ENCODE data around the gene HAVCR1.
"Not testable (repeated sequence)": the region's sequence is repeated elsewhere in the genome, so short reads cannot be mapped to it uniquely, and the experiment has no call there.

HAVCR1 gene
- 1.6 to 3.3 reads per million in 2 donors for total RNA-seq

DNA sequence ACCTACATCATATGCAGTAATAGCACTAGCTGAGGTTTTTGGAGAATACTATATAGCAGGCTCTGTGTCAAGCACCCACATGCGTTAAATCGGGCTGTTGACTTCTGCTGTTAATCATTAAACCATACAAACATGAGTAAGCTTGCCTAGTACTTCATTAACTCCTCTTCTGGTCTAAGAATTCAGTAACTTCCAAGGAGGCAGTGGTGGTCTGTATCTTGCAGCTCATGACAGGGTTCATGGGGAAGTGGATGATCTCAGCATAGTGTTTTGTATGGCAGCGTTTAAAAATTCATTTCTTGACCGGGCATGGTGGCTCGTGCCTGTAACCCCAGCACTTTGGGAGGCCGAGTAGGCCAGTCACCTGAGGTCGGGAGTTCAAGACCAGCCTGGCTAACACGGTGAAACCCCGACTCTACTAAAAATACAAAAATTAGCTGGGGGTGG, at the start of gene HAVCR1:
Gene HAVCR1 (minus strand): TSS at position 24 of the 447 bp plus-strand sequence. CDS start 1,173 bp downstream, outside the sequence.
- DNase-seq, result no peak

DNA sequence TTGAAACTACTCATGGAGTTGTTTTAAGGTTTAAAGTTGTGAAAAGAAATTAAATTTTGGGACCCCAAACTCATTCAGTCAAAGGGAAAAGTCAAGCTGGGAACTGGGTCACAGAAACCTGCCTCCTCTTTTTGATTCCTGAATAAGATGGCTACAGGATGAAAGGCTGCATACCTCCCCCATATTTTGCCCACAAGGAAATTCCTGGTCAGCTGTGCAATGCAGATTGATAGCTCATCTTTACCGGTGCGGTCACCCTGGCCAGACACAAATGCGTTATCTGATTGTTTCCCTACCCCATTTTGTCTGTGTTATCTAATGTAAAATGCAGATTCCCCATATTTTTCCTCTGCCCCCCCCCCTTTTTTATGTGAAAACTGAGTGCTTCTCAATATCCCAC, 48.6 kb upstream of the HAVCR1 start:
- DNase-seq, result no peak

DNA sequence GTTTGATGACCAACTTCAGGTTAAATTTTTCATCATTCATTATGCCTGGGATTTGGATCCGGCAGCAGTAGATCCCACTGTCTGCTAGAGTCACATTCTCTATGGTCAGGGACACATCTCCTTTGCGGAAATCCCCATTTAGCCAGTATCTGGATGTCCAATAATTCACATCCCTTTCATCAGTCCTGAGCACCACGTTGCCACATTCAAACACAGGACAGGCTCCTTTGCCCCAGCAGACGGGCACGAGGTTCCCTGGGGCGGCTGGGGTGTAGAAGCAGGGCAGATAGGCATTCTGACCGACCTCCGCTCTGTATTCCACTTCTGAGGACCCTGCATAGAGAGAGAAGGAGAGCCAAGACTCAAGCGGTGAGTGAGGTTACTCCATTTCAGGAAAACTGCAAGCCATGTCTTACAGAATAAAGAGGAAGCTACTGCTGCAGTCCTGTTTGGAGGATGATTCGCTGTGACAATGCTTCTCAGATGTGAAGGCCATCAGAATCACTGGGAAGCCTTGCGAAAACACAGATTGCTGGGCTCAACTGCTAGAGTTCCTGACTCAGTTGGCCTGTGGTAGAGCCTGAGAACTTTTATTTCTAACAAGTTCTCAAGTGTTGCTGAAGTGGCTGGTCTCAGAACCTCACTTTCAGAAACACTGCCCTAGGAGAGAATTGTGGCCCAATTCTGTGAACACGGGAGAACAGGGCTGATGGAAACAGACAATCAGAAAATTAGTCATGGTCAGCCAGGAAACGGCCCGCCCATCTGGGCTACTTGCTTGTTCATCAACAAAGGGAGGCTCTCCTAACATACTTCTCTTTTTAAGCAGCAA, 47.9 kb upstream of the HAVCR1 start:
- no peak for DNase-seq

DNA sequence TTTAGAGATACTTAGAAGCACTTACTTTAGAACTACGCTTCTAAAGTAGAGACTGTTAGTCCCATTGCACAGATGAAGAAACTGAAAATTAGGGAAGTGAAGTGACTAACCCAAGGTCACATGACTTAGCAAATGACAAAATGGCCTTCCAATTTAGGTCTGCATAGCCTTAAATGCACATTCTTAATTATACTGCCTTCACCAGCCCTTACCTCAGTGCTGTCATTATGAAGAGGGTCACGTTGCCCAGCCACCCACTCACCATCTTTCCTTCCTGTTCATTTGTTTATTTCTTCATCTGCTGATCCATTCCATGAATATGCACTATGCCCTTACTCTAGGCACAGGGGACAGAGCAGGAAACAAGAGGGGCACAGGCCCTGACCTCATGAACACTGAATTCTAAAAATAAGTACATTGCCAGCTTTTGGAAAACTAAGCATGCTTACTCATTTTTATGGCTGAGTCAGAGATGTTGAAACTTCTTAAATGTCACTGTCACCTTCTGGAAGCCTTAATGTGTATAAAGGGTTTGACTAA, 41.3 kb upstream of the HAVCR1 start:
- DNase-seq, result no peak

DNA sequence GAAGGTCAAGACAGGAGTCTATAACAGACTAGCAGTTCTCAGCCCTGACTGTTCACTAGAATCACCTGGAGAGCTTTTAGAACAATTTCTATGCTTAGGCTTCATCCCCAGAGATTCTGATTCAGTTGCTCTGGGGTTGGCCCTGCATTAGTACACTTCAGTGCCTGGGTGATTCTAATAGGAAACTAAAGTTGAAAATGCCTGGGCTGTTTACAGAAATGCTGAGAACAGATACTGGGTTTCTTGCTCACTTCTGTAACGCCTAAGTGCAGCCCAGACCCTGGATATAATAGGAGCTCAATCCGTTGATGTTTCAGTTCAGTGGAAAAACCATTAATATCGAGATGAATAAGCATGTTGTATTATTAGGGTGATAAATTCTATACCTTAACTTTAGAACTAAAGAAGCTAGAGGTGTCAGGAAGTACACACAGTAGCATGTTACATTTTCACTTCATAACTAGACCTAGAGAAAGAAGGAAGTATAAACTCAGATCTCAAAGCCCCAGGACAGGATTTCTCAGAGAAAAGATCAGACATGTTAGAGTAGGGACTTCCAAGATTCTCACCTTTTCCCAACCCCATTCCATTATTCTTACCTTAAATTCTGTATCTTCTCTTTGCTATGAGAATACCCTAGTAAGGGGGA, 29.6 kb upstream of the HAVCR1 start:
- DNase-seq, result no peak

DNA sequence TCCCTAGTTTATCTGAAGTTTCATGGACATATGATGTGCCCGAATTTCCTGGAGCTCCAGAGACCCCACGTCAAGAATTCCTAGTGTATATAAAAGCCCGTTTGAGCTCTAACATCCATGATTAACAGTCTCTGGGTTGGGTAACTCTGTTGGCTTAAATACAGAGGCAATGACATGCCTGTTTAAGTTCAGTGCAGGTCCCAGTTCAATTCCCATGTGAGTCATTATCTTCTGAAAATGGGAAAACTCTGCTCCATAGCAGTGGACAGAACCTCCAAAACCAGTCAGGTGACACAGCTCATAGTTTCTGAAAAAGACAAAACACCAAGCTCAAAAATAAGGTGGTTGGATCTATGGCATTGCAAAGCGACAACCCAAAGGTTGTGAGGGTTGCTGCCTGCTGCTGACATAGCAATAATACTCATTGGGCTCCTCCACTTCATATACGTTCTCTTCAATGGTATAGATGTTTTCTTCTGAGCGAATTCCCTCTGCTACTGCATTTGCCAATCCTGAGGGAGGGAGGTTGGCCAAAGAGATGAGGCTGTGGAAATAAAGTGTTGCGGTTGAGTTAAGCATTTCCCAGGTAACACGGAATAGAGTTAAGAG, 27.9 kb upstream of the HAVCR1 start:
- DNase-seq, result no peak

DNA sequence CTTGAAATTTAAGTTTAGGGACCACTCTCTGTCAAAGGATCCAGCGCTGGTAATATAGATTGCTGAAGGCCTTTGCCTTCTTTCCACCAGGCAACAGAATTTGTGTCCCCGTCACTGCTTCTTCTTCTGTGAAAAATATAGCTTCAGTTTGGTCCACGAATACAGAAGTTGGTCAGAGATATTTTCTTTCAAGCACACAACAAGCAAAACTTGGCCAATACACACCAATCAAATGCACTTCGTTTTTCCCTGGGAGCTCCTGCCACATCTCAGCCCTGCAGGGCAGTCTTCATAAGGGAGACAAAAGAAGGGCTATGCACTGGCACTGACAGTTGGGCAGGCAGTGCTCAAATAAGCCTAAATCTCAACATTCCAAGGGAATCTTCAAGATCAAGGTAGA, 27.0 kb upstream of the HAVCR1 start:
- DNase-seq, result no peak

DNA sequence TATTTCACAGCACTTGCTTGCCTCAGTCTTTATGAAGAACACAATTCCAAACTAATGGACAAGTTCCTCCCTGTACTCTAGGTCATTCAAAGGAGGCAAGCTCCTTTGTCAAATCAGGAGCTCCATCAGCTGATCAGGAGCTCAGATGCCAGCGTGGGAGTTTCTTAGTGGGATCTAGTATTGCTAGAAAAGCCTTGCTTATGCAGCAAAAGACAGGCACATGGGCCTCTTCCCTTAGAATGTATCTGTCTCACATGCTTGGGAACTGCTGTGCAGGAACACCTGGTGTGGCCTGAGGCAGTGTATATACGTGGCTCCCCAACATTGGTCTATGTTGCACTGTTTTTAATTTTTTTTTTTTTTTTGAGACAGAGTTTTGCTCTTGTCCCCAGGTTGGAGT, 21.4 kb upstream of the HAVCR1 start:
- DNase-seq, result no peak

DNA sequence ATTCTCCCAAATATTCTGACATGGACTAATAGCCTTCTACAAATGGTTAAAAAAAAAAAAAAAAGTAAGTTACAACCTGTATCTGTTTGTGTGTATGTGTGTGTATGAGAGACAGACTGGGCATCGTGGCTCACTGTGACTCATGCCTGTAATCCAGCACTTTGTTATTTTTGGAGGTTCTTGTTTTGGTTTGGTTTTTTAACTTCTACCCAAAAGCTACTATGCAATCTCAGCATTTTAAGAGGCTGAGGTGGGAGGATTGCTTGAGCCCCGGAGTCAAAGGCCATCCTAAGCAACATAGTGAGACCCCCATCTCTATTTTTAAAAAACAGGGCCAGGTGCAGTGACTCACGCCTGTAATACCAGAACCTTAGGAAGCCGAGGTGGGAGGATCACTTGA, 17.6 kb upstream of the HAVCR1 start:
- DNase-seq, result peak in 1 of 5 experiments; percentile 65

DNA sequence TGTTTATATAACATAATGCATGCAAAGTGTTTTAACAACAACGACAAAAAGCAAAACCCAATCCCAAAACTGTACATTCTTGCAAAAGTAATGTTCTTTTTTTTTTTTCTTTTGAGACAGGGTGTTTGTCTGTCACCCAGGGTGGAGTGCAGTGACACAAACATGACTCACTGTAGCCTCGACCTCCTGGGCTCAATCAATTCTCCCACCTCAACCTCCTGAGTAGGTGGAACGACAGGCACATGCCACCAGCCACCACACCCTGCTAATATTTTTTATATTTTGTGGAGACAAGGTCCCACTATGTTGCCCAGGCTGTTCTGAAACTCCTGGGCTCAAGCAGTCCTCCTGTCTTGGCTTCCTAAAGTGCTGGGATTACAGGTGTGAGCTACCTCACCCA, 13.6 kb upstream of the HAVCR1 start:
- DNase-seq, result no peak

DNA sequence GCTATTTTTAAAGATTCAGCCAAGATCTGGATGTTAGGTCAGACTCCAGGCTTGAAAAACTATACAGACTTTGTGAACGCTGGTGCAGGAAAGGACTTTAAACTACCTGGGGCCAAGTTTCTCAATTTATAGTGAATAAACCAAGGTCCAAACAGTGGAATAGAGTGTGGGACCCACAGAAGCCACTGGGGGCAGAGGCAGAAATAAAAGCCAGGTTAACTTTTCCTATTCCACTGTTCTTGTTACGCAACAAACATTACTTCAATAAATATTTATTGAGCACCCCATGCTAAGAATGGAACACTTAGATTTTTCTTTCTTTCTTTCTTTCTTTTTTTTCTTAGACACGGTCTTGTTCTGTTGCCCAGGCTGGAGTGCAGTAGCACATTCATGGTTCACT, 11.0 kb upstream of the HAVCR1 start:
- DNase-seq, result no peak

DNA sequence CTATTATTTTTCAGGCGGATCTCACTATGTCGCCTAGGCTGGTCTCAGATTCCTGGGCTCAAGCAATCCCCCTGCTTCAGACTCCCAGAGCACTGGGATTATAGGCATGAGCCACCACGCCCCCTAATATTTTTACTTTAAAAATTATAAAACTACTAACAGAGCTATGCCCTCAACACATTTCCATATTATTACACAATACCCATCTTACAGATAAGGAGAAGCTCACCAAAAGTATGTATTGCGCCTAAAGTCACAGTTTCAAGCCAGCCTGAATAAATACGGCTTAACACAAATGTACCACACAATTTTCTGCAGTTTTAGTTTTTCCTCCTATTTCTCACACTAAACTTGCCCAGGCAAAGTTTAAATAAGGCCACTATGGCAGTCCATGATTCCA, 9.9 kb upstream of the HAVCR1 start:
- DNase-seq, result no peak

DNA sequence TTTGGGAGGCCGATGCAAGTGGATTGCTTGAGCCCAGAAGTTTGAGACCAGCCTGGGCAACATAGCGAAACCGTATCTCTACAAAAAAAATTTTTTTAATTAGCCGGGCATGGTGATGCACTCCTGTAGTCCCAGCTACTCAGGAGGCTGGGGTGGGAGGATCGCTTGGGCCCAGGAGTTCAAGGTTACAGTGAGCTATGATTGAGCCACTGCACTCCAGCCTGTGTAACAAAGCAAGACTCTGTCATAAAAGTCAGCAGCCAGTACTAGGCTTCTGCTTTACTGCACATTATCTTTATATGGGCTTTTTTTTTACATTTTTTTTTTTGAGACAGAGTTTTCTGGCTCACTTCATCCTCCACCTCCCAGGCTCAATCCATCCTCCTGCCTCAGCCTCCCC, 9.4 kb upstream of the HAVCR1 start:
- no peak for DNase-seq

DNA sequence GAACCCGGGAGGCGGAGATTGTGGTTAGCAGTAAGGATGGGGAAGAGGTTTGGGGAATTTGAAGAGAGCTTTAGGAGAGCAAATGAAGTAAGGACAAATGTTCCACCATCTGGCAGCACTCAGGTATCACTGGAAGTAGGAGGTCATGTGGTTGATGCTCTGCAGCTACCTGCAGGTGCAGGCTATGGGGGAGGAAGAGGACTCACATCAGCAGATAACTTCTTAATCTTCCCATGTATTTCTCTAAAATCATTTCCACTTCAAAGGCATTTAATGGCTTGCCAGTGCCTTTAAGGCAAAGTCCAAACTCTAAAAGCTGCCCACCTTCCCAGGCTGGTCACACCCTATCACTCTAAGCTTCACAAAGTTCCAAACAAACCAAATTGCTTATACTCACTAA, 8.1 kb upstream of the HAVCR1 start:
- DNase-seq, result no peak

DNA sequence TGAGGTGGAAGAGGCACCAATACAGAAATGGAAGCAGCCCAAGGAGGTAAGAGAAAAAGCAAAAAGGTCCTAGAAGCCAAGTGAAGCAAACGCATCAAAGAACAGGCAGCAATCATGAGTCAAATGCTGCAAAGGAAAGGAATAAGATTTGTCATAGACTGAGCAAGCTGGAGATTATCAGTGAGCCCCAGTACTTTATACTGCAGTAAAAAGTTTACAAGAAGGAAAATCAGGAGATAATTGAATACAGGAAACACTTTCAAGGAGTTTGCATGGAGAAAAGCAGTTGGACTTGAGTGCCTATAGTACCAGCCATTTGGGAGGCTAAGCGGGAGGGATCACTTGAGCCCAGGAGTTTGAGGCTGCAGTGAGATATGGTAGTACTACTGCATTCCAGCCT, 7.2 kb upstream of the HAVCR1 start:
- no peak for DNase-seq

DNA sequence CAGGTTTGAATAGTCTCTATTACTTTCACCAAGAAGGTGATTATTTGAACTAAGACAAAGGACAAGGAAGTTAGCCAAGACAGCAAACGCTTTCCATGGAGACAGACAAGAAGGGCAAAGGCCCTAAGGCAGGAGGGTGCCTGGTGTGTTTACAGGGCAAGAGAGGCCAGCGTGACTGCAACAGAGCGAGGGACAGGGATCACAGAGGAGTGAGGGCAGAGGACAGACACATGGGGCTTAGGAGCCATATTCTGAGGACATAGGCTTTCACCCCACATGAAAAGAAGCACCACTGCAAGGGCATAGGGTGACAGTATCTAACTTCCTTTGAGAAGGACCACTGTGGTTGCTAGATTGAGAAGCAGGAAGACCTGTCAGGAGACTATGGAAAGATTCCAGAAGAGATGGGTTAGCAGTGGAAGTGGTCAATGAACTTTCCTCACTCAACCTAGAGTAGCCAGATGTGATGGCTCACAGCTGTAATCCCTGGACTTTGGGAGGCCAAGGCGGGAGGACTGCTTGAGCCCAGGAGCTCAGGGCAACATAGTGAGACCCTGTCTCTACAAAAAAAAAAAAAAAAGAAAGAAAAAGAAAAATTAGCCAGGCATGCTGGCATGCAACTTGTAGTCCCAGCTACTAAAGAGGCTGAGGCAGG, 5.0 kb upstream of the HAVCR1 start:
- DNase-seq, result no peak

DNA sequence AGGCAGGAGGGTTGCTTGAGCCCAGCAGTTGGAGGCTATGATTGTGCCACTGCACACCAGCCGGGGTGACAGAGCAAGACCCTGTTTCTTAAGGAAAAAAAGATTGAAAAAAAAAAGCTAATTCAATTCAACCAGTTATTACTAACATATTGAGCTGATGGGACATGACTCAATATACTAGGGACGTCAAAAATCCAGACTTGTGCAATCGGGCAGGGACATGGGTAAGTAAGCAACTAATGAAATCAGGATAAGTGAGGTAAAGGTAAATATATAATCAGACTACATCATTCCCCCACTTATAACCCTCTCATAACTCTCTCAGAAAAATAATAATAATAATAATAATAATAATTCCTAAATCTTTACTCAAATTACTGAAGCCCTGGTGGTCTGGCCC, 975 bp upstream of the HAVCR1 start:
- no peak for DNase-seq

DNA sequence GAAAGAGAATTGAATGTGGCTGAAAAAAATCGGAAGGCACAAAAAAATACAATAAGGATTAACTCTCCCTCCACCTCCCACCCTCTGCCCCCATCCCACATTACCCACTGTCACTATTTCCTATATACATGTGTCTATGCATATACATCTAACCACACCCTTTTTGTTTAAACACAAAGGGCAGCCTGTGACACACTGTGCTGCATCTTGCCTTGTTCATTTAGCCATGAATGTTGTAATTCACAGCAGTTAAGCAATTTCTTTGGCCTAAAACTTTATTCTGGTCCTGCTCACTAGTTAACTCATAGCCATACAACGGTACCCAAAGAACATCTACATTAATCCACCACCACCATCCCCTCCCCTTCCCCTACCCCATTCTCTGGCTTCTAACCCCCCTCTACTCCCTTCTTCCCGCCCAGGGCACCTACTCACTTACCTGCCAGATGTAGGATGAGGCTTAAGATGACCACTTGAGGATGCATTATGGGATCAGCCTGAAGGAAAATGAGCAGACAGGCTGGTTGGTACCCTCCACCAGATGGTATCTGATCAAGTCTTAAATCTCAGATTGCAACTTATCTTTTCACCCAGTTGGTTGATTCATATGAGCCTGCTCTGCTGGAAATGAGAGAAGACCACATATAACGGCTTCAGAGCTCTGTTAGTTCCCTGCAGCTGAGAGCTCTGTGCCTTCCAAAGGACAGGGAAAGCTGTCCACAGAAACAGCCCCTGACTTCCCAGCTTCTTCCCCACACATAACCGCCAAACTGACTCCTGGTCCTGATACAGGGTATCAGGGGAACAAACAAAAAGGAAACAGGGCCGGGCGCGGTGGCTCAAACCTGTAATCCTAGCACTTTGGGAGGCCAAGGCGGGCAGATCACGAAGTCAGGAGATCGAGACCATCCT, 1.2 kb downstream of the HAVCR1 start:
- no peak for DNase-seq

DNA sequence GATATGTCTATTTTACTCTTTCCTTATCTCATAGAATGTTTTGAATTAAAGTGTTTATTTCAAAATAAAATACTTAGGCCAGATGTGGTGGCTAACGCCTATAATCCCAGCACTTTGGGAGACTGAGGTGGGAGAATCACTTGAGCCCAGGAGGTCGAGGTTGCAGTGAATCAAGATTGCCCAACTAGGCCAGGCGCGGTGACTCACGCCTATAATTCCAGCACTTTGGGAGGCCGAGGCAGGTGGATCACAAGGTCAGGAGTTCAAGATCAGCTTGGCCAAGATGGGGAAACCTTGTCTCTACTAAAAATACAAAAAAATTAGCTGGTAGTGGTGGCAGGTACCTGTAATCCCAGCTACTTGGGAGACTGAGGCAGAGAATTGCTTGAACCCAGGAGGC, 2.1 kb downstream of the HAVCR1 start:
- not testable (repeated sequence) for DNase-seq

DNA sequence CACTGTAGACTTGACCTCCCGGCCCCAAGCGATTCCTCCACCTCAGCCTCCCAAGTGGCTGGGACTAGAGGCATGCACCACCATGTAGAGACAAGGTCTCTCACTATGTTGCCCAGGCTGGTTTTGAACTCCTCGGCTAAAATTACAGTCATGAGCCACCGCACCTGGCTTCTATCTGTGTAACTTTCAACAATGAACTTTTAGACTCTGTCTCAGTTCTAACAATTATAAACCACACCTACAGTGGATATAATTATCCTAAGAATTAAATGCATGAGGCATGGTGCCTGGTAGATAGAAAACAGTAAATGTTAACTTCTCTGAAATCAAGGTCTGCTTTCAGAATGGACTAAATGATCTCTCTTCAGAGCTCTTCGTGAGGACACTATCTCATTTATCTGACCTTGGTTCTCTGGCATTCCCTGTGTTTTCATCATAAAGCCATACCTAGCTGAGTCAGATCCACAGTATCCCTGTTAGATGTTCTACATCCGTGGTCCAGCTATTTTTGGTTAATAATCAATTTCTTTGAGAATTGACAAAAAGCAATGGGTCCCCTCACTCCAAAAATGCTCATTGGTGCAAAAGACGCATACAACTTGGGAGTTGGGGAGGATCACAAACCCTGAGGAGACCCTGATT, 7.2 kb downstream of the HAVCR1 start:
- no peak for DNase-seq

DNA sequence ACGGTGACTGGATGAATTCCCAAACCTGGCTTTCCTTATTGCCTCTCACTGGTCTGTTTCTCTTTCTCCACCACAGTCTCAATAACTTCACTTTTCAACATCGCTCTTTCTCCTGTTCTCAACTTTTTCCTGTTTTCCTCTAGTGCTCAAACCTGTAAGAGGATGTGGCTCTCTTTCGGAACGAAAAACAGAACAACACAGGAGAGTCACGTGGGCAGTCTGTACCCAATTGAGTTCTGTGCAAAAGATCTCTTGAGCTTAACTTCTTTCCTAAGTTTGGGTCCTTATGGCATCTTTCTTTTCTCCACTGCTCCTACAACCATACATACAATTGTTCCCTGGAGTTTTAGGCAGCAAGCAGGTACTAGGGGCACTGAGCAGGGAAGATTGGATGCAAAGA, 8.9 kb downstream of the HAVCR1 start:
- DNase-seq, result peak in 1 of 5 experiments; percentile 40
